GM21381 (cell line): ENCODE measurements around the gene LPCAT3.

Source experiments
- ATAC-seq: cut with Tn5 transposase; IDR thresholded peaks from one replicate; pipeline ENCODE4 v1.9.1; 2021; ENCODE audit warnings: mild to moderate bottlenecking, moderate library complexity; ENCODE audit not compliant: unreplicated experiment

The LPCAT3 gene

DNA sequence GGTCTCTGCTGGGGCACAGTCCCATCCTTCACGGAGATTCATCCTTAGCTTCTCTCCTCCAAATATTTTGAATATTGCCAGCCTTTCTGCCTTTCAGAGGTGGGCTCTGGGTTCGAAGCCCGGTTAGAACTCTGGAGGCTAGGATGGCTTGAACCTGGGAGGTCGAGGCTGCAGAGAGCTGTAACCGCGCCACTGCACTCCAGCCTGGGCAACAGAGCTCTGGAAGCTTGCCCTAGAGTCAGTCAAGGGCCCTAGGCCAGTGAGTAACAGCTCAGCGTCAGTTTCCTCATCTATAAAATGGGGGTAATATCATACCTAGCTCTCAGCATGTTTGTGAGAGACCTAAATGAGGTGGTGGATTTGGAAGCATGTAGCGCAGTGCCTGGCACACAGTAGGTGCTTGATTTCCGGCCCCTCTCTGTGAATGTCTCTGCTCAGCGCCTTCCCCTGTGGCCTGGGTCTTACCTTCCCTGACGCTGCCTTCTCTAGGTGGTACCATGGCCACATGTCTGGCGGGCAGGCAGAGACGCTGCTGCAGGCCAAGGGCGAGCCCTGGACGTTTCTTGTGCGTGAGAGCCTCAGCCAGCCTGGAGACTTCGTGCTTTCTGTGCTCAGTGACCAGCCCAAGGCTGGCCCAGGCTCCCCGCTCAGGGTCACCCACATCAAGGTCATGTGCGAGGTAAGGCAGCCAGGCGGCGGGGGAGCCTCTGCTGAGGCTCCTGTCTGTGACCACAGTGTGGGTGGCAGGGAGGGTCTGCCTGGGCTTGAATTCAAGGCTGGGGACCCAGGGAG, 63.8 kb downstream of the LPCAT3 start:
- no peak for ATAC-seq

DNA sequence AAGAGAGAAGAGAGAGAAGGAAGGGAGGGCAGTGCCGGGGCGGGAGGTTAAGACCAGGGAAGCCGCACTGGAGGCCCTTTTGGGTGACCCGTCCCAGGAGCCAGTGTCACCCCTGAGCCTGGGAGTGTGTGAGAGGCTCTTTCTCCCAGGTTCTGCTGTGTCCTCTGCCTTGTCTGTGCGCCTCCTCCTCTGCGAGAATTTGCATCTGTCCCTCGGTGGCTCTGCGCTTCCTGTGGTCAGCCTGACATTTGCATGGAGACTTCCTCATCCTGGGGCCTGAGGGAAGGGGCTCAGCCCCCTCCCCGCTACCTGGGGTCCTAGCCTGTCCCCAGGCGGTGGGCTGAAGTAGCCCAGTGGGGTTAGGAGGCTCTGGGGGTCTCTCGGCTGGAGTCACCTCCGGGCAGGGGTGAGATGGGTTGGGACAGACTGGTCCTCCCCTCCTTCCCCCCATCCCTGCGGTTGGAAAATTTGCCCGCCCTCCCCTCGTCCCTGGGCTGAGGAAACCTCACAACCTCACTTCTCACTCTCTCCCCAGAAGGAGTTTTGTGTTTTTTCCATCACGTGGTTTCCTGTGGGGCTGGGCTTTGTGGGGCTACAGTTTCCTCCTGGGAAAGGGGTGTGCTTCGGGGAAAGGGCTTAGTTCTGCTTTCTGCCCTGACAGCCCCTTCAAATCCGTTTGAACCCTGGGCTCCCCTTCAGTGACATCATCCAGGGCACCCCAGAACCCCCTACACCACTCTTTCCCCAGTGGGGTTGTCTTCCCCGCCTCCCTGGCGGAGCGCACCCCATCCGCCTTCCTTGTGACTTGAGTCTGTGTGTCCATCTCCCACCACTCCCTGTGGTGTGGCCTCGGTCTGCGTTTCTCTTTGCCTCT, 64.6 kb downstream of the LPCAT3 start:
- peak; percentile 37 for ATAC-seq

DNA sequence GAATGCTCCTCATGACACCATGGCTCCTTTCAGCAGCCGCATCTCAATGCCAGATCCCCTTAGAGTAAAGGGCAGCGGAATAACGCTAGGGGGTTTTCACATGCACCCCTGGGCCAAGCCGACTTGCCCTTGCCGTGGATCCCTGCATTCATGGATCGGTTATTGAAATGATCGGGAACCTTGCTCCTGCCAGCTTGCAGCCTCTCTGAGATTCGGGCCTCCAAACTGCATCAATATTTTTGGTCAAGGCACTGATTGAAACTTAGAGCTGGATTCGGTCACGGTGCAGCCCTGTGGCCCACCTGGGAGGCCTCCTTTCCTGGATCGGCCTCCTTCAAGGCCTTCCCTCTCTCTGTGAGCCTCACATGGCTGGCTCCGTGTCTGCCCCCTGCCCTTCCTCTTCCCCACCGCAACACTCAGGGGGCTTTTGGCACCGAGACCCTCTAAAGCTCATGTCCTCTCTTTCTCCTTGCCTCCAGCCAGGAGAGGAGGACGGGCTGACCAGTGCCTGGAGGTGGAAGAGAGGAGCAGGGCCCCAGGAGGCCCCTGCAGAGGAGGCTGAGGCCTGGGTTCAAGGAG, 65.3 kb downstream of the LPCAT3 start:
- ATAC-seq: no peak

DNA sequence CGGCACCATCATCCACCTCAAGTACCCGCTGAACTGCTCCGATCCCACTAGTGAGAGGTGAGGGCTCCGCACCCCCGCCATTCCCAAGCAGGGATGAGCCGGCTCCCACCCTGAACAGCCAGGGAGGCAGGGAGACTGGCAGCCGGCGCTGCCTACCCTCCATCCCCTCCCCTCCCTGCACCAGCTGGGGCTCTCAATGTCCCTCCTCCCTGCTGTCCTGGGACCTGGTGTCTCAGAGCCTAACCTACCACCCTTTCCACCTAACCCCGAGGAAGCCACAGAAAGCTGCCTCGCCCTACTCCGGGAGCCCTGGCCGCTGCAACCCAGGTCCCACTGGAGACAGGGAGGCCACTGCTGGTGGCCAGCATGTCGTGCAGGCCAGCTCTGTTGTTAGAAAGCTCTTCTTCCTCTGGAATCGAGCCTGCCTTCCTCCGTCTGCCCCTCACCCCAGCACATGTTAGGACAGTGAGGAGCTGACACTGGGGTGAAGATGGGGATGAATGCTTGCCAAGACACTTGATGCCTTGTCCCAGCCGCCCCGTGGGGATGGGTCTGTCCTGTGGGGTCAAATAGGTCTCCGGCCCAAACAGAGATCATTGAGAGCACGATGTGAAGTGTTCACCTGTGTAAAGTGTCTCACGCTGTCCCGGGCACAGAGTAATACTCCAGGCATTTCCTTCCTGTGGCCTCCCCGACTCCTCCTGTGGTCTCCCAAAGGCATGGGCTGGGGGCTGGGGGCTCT, 66.0 kb downstream of the LPCAT3 start:
- no peak for ATAC-seq

DNA sequence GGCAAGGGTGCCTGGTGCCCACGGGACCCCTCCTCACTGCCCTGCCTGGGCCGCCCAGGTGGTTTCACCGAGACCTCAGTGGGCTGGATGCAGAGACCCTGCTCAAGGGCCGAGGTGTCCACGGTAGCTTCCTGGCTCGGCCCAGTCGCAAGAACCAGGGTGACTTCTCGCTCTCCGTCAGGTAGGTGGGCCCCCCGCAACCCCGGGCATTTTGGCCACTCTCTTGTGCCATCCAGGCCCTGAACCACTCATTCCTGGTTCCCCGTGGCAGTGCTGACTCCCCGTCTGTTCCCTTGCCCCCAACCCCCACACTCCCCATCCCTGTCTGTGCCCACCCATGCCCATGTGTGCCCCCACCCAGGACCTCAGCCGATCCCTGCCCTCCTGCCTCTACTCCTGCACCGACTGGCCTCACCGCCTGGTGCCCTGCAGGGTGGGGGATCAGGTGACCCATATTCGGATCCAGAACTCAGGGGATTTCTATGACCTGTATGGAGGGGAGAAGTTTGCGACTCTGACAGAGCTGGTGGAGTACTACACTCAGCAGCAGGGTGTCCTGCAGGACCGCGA, 66.6 kb downstream of the LPCAT3 start:
- no peak for ATAC-seq

DNA sequence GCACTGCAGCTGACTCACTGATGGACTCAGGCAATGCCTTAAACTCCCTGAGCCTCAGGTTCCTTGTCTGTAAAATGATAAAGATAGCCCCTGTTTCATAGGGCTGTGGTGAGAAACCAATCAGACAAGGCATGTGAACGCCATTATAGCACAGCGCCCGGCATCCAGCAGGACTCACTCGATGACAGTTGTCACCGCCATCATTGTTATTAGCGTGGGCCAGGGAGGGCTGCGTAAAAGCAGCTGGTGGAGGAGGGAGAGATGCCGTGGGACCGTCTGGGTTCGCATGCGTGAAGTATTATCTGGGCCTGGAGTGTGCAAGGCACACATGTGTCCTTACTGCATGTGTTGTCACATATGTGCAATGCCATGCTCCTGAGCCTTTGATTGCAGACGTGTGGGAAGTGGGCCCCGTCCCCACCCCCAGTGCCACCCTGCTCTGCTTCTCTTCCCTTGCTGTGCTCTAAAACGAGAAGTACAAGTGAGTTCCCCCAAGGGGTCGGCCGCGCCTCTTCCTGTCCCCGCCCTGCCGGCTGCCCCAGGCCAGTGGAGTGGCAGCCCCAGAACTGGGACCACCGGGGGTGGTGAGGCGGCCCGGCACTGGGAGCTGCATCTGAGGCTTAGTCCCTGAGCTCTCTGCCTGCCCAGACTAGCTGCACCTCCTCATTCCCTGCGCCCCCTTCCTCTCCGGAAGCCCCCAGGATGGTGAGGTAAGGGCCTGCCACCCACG, 67.3 kb downstream of the LPCAT3 start, which contains the start of gene PTPN6:
PTPN6 (plus strand) TSS at position 546 of the 730 bp plus-strand sequence; CDS start at position 703, 157 bp downstream.
- ATAC-seq: no peak

DNA sequence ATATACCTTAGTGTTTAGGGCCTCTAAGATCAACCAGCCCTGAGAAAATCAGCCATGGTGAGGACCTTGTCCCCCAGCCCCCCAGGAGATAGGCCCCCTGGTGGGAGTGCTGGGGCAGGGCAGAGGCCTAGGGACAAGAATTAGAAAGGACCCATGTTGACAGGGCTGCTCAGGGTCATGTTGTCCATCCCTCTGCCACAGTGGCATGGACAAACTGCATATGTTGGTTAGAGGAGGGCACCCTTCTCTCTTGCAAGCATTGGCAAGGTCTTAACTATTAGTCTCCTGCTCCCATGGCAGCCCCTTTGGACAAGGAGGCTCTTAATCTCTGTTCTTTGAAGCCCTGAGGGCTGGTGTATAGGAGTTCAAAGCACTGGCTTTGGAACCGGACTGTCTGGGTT, 67.9 kb downstream of the LPCAT3 start:
- no peak for ATAC-seq

DNA sequence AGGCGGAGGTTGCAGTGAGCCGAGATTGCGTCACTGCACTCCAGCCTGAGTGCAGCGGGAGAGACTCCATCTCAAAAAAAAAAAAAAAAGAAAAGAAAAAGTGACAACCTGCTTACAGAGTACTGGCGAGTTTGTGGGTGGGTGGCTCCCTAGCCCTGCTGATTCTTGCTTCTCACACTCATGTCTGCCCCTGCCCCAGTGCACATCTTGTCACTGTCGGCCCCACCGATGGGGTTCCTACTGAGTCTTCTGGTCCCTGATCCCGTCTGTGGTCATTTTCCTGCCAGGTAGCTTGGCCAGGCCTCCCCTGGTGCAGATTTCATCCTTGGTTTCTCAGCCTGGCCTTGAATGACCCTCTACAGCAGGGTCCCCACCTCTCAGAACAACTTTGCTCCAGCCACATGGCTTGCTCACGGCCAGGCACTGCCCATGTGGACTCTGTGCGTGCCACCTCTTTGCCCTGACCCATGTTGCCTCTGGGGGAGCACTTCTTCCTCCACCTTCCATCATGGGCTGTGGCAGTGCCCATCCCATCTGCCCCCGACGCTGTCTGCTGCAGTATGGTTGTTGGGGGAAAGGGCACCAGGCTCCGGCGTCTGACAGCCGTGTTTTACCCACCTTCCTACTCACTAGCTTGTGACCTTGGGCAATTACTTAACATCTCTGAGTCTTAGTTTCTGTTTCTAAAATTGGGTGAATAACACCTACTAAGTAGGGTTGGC, 69.2 kb downstream of the LPCAT3 start:
- no peak for ATAC-seq

DNA sequence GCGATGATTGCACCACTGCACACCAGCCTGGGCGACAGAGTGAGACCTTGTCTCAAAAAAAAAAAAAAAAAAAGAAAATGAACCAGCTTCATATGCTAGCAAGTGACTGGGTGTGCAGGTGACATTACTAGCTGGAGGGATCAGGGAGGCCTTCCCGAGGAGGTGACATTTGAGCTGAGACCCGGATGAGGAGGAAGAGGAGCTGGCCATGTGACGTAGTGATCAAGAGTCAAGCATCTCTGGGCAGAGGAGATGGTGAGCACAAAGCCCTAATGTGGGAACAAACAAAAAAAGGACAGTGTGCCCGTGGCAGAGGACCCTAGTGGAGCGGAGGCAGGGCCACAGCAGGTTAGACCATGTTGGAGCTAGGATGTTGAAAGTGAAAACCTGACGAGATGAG, 70.7 kb downstream of the LPCAT3 start:
- no peak for ATAC-seq

DNA sequence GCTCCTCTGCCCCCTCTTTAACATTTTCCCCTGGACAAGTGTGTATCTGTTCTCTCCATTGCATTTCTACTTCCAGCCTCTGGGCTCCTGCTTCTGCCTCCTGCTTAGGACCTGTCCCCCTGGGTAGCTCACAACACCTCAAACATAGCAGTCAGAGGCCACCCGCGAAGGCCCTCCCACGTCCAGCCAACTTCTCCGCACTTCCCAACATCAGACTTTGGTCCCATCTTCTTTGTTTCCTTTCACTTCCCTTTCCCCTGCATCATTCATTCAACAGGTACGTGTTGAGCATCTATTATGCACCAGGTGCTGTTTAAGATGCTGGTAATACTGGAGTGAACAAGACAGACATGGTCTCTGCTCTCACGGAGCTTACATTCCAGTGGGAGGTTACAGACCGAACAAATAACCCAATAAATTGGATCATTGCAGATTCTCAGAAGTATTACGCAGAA, 71.3 kb downstream of the LPCAT3 start:
- ATAC-seq: no peak

DNA sequence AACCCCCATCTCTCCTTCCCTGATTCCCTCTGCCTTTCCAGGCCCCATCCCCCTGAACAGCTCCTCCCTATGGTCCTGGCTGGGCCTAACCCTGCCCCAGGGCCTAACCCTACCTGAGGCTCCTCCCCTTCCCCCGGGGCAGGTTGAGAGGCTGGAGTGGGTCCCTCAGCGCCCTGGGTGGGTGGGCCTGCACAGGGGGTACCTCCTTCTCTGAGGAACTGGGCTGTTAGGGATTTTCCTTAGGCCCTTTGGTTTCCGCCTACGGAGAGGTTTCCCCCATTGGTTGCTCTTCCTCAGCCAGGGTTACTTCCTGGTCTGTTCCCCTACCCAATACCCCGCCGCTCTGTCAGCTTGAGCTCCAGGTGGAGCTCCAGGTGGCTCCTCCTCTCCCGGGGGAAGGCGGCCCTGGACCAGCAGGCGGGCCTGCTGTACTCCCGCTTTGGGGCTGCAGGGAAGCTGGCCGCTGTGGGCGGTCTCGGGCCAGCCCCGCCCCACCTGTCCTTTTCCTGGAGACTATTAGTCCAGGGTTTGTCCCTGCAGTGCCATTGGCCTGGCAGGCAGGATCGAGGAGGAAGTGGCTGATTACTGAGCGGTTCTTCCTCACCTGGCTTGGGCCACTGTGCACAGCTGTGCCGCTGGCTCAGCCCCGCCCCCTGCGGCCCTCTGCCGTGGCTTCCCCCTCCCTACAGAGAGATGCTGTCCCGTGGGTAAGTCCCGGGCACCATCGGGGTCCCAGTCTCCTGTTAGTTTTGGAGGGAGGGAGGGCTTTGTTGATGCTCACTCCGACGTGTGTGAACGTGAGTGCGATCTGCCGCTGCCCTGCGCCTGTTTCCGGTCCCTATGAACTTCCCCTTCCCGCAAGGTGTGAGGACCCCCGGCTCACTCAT, 72.0 kb downstream of the LPCAT3 start:
- peak; percentile 25 for ATAC-seq

DNA sequence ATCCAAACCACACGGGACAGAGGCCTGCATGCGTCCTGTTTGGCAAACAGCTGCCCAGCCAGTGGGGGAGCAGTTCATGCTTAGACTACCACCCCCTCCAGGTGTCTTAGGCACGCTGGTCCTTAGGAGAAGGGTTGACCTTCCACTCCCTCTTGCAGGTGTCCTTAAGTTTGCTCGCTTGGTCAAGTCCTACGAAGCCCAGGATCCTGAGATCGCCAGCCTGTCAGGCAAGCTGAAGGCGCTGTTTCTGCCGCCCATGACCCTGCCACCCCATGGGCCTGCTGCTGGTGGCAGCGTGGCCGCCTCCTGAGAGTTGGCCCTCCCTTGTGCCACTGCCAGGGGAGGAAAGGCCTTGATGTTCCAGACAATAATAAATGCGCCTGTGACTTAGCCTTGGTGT, 72.7 kb downstream of the LPCAT3 start:
- no peak for ATAC-seq

DNA sequence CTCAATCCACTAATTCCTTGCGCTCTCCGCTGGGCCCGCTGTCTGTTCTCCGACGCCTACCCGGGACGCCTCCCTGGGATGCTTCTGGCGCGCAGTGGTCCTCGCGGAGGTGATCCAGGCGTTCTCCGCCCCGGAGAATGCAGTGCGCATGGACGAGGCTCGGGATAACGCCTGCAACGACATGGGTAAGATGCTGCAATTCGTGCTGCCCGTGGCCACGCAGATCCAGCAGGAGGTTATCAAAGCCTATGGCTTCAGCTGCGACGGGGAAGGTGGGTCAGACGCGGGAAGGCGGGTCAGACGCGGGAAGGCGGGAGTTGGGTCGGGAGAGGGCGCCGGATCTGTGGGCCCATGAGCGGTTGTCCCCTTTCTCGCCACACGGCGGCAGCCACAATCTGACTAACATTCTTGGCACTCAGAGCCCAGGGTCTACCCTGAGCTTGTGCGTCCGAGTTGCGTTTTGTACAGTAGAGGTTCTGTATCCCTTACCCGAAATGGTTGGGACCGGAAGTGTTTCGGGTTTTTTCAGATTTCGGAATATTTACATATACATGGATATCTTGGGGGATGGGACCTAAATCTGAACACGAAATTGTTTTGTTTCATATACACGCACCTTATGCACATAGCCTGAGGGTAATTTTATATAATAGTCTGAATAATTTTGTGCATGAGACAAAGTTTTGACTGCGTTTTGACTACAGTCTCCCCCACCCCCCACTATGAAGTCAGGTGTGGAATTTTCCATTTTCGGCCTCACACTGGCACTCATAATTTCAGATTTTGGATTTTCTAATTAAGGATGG, 73.7 kb downstream of the LPCAT3 start:
- peak; percentile 32 for ATAC-seq

DNA sequence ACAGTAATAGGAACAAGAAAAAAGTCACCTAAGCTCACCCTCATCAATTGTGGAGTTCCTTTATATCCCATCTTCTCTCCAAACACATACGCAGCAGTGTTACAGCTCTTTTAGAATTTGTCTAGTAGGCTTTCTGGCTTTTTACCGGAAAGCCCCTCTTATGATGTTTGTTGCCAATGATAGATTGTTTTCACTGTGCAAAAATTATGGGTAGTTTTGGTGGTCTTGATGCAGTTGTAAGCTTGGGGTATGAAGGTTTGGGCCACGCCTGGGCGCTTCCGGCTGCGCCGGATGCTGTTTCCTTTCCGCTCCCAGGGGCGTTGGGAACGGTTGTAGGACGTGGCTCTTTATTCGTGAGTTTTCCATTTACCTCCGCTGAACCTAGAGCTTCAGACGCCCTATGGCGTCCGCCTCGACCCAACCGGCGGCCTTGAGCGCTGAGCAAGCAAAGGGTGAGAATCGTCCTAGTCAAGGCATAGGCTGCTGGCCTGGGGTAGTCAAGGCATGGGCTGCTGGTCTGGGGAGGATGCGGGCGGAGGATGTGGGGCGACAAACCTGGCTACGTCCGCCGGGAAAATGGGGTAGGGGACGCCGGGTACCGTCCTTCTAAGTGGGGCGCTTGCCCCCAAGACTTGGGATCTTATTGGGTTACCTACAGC, 74.4 kb downstream of the LPCAT3 start, which contains the start of the genes C12orf57 and RNU7-1:
C12orf57 (plus strand) TSS at position 301 of the 659 bp plus-strand sequence; CDS start at position 401, 100 bp downstream.
RNU7-1 (plus strand) TSS at position 95 of the 659 bp plus-strand sequence.
- ATAC-seq: peak; percentile 27

DNA sequence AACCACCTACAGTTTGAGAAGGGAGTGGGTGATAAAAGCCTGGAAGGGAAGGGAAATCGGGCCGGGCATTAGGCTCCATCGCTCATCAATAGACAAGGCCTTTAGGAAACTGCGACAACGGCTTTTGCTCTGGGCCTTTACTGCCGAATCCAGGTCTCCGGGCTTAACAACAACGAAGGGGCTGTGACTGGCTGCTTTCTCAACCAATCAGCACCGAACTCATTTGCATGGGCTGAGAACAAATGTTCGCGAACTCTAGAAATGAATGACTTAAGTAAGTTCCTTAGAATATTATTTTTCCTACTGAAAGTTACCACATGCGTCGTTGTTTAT, 74.9 kb downstream of the LPCAT3 start:
- peak; percentile 26 for ATAC-seq

DNA sequence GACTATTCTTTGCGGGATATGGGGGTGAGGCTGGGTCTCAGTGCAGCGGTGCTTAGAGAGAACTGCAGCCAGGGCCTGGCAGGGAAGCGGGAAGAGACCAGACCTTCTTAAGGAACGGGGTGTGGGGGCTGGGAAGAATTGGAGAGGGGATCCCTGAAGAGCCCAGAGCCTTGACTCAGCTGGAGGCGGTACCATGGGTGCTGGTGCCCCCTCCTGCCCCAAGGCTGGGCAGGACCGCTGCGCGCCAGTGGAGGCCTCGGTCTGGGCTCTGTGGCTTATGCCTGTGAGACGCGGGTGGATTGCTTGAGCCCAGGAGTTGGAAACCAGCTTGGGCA, 76.0 kb downstream of the LPCAT3 start:
- no peak for ATAC-seq

DNA sequence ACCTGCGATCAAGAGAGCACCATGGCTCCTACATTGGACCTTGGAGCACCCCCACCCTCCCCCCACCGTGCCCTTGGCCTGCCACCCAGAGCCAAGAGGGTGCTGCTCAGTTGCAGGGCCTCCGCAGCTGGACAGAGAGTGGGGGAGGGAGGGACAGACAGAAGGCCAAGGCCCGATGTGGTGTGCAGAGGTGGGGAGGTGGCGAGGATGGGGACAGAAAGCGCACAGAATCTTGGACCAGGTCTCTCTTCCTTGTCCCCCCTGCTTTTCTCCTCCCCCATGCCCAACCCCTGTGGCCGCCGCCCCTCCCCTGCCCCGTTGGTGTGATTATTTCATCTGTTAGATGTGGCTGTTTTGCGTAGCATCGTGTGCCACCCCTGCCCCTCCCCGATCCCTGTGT, 76.5 kb downstream of the LPCAT3 start:
- ATAC-seq: no peak
